ENCODE results near the gene ALS2CL. TPM values are rescaled to one million over a fixed set of nuclear protein-coding genes. Genes with fewer than 3 reads are reported as not detected.

Gene ALS2CL
- total RNA-seq, 1 donor from 2014 or later: 49.0 TPM

GRCh38 chr3:46672349-46672695, 21.2 kb downstream of the ALS2CL start:
- TF ChIP-seq CTCF (IDR thresholded peaks at IDR 0.05): no peak
- intact Hi-C loops (cut with DNase I): no loop called here
- DNase-seq (ENCODE audit: low spot score in 2 of 2): peak in 1 of 2 donors; percentile 47

GRCh38 chr3:46671541-46672348, 21.7 kb downstream of the ALS2CL start:
- TF ChIP-seq CTCF (IDR thresholded peaks at IDR 0.05): no peak
- Histone ChIP-seq H3K9me3 (no peaks in the 10 kb centered on the region), H3K27me3 (no peaks in the 10 kb centered on the region), H3K27ac (no peak overlapping the region), H3K4me3 (no peak overlapping the region), H3K36me3 (peaks cover 0 to 32% of the 10 kb centered on the region in 2 donors), H3K4me1 (no peaks in the 10 kb centered on the region)
- intact Hi-C loops (cut with DNase I): no loop called here
- peak; percentile 5 to 57 for DNase-seq (ENCODE audit: low spot score in 2 of 2)

More at GRCh38 chr3:46672349-46672695, 21.2 kb downstream of the ALS2CL start:
- Histone ChIP-seq H3K36me3 (peaks cover 0 to 32% of the 10 kb centered on the region in 2 donors), H3K4me3 (no peak overlapping the region), H3K9me3 (no peaks in the 10 kb centered on the region), H3K27me3 (no peaks in the 10 kb centered on the region), H3K27ac (no peak overlapping the region), H3K4me1 (no peaks in the 10 kb centered on the region)

- Histone ChIP-seq H3K27me3 (no peaks in the 10 kb centered on the region), H3K36me3 (peaks cover 0 to 29% of the 10 kb centered on the region in 2 donors), H3K9me3 (no peaks in the 10 kb centered on the region), H3K27ac (no peak overlapping the region), H3K4me1 (no peaks in the 10 kb centered on the region), H3K4me3 (no peak overlapping the region)
- intact Hi-C loops (cut with DNase I): no loop called here
- TF ChIP-seq CTCF (IDR thresholded peaks at IDR 0.05): no peak
- peak; percentile 1 to 40 for DNase-seq (ENCODE audit: low spot score in 2 of 2)
Measured at GRCh38 chr3:46670891-46671427, 22.5 kb downstream of the ALS2CL start.

GRCh38 chr3:46670000-46670890, 23.2 kb downstream of the ALS2CL start:
- no peak for TF ChIP-seq CTCF (IDR thresholded peaks at IDR 0.05)
- intact Hi-C loops (cut with DNase I): no loop called here
- Histone ChIP-seq H3K4me3 (no peak overlapping the region), H3K9me3 (no peaks in the 10 kb centered on the region), H3K36me3 (peaks cover 0 to 22% of the 10 kb centered on the region in 2 donors), H3K27me3 (no peaks in the 10 kb centered on the region), H3K4me1 (no peaks in the 10 kb centered on the region), H3K27ac (no peak overlapping the region)
- peak; percentile 3 to 42 for DNase-seq (ENCODE audit: low spot score in 2 of 2)

GRCh38 chr3:46669191-46669999, 24.1 kb downstream of the ALS2CL start:
- H3K9me3 ChIP-seq: no peaks in the 10 kb centered on the region
- H3K27me3 ChIP-seq: no peaks in the 10 kb centered on the region
- no peaks in the 10 kb centered on the region for H3K4me1 ChIP-seq
- no peak for TF ChIP-seq CTCF (IDR thresholded peaks at IDR 0.05)
- peak; percentile 6 to 50 for DNase-seq (ENCODE audit: low spot score in 2 of 2)
- peaks cover 0 to 16% of the 10 kb centered on the region in 2 donors for H3K36me3 ChIP-seq
- no peak overlapping the region for H3K4me3 ChIP-seq
- intact Hi-C loops (cut with DNase I): no loop called here
- H3K27ac ChIP-seq: no peak overlapping the region

Measured in ascending aorta (tissue), 2 donors.